Measurements from ENCODE around the gene AGAP6. TPM values are rescaled to one million over a fixed set of nuclear protein-coding genes. Genes with fewer than 3 reads are reported as not detected.
"Not testable (repeated sequence)": the region's sequence is repeated elsewhere in the genome, so short reads cannot be mapped to it uniquely, and the experiment has no call there.

The AGAP6 gene
- total RNA-seq, 1 experiment from 2014 or later = 1.6 TPM

- H3K9me3 ChIP-seq, H3K36me3 ChIP-seq, H3K27me3 ChIP-seq, H3K4me3 ChIP-seq: not testable (repeated sequence)
- DNase-seq = peak; percentile 52
Observed at GRCh38 chr10:50059946-50060345, 71.7 kb downstream of the AGAP6 start.

Other genes with a start within 250 kb of the AGAP6 start
- 0.16 TPM in 1 of 2 replicates, not detected in the other for gene OGDHL, start 226.1 kb upstream of the AGAP6 start, total RNA-seq (2014; rRNA removed; shearing (Covaris generic); ENCODE audit: low replicate concordance)
- 12.0 and 19.3 TPM in 2 replicates for gene PARG, start 46.4 kb upstream of the AGAP6 start, total RNA-seq (2014; rRNA removed; shearing (Covaris generic); ENCODE audit: low replicate concordance)
- 9.9 and 13.8 TPM in 2 replicates for gene TIMM23B, start 46.4 kb upstream of the AGAP6 start, total RNA-seq (2014; rRNA removed; shearing (Covaris generic); ENCODE audit: low replicate concordance)
- gene WASHC2A, start 79.5 kb downstream of the AGAP6 start, total RNA-seq (2014; rRNA removed; shearing (Covaris generic); ENCODE audit: low replicate concordance) = 21.2 and 22.9 TPM in 2 replicates

Data from MG63 (cell line).